CD4-positive, alpha-beta T cell (primary cell): ENCODE results near the gene FEV. TPM values are rescaled to one million over a fixed set of nuclear protein-coding genes. Genes with fewer than 3 reads are reported as not detected.

Experiments used
- ATAC-seq: fragments of 200-7000 bp; cut with Tn5 transposase; one replicate; pipeline ENCODE4 v1.10.0; 2022; ENCODE audit warnings: mild to moderate bottlenecking; ENCODE audit not compliant: poor library complexity
- CTCF ChIA-PET: fragments of 350-600 bp; sonication (Branson Sonifier 250); formaldehyde crosslinking; loops from one replicate; lab custom pipeline; 2021; ENCODE audit warnings: antibody characterized with exemption, inconsistent platforms; lab: Charles Lee
- POLR2A ChIA-PET: fragments of 350-600 bp; sonication (Branson Sonifier 250); formaldehyde crosslinking; loops from one replicate; lab custom pipeline; 2021; ENCODE audit warnings: antibody characterized with exemption, inconsistent platforms; lab: Charles Lee
- DNase-seq, 14 experiments: peaks; one replicate each; pipeline ENCODE4 v3.0.0-alpha.2; 2013 to 2020; ENCODE audit warnings: mixed read lengths in 2 of 14
- H3K27ac ChIP-seq, 2 donors: one replicate each; pipeline versions ENCODE4 v1.5.1 to v1.7.0; 2013; ENCODE audit warnings: low read length in 2 of 2, low read depth in 1 of 2, mild to moderate bottlenecking in 1 of 2
- H3K27me3 ChIP-seq, 2 experiments: 1 replicate in 1 of 2; 2 replicates in 1 of 2; pipeline versions ENCODE4 v1.6.1 to v1.7.0; 2013; ENCODE audit warnings: low read length in 2 of 2, control low read depth in 1 of 2, mild to moderate bottlenecking in 1 of 2, moderate library complexity in 1 of 2; ENCODE audit not compliant: insufficient read depth in 2 of 2, control insufficient read depth in 1 of 2
- H3K36me3 ChIP-seq: one replicate; pipeline ENCODE4 v1.6.1; 2013; ENCODE audit warnings: low read length, control low read depth; ENCODE audit not compliant: insufficient read depth
- H3K4me1 ChIP-seq: one replicate; pipeline ENCODE4 v1.6.1; 2013; ENCODE audit warnings: low read length, control low read depth; ENCODE audit not compliant: insufficient read depth
- H3K4me3 ChIP-seq: one replicate; pipeline ENCODE4 v1.5.1; 2013; ENCODE audit warnings: mild to moderate bottlenecking, low read length, moderate library complexity
- H3K9me3 ChIP-seq, 2 experiments: 1 replicate in 1 of 2; 2 replicates in 1 of 2; pipeline versions ENCODE4 v1.6.1 to v1.7.0; 2013; ENCODE audit warnings: low read length in 2 of 2, mild to moderate bottlenecking in 2 of 2, control low read depth in 1 of 2, moderate library complexity in 1 of 2; ENCODE audit not compliant: control insufficient read depth in 1 of 2, insufficient read depth in 1 of 2
- H3K27ac Mint-ChIP-seq: one replicate; pipeline ENCODE4 v1.8.0; 2020; ENCODE audit warnings: mixed read lengths
- H3K27me3 Mint-ChIP-seq: one replicate; pipeline ENCODE4 v1.8.0; 2021; ENCODE audit warnings: mixed read lengths
- H3K36me3 Mint-ChIP-seq: one replicate; pipeline ENCODE4 v1.8.0; 2021; ENCODE audit warnings: low read depth, mixed read lengths
- H3K4me1 Mint-ChIP-seq: one replicate; pipeline ENCODE4 v1.8.0; 2021; ENCODE audit warnings: low read depth, mixed read lengths
- H3K4me3 Mint-ChIP-seq: one replicate; pipeline ENCODE4 v1.8.0; 2020; ENCODE audit warnings: mild to moderate bottlenecking, mixed read lengths
- H3K9me3 Mint-ChIP-seq: one replicate; pipeline ENCODE4 v1.8.0; 2020; ENCODE audit warnings: mixed read lengths
- intact Hi-C, 2 experiments: fragments of 100-400 bp; cut with DNase I in 1 of 2; cut with micrococcal nuclease in 1 of 2; formaldehyde crosslinking; loops; one replicate each; pipeline versions ENCODE4 v1.15.1 to v1.9.0; 2023 to 2025; cut with DNase I, micrococcal nuclease
- total RNA-seq, 174 experiments: library from RNA in 2 of 174; stranded (reverse) in 2 of 174; gene quantifications; one replicate each; pipeline ENCODE4 v1.2.3 and lab custom pipeline; 2021 to 2026
- TF ChIP-seq, protein P1 (sequence below): fragments of 200-600 bp; IDR thresholded peaks from one replicate; pipeline ENCODE4 v1.8.0; 2022; ENCODE audit warnings: antibody characterized with exemption, mild to moderate bottlenecking

FEV gene
- total RNA-seq, 2 experiments from 2014 or later = not detected

- Mint-ChIP-seq H3K27me3 (peaks cover 89% of the 10 kb centered on the region), H3K27ac (no peak overlapping the region), H3K9me3 (no peaks in the 10 kb centered on the region), H3K36me3 (no peaks in the 10 kb centered on the region), H3K4me3 (peak overlapping the region; percentile 86), H3K4me1 (peaks cover 41% of the 10 kb centered on the region)
- peak overlapping the region; percentile 33 for H3K4me3 ChIP-seq
- H3K4me1 ChIP-seq = peaks cover 54% of the 10 kb centered on the region
- POLR2A ChIA-PET = interaction anchor here (1.1 to 1.6 kb wide), 2 partner anchors 15 to 107 kb away, joined by 3 read pairs; no protein-coding TSS in a partner anchor
- intact Hi-C loops = loop anchor here (5.0 kb wide), 2 partner anchors 104 to 176 kb away; no protein-coding TSS in a partner anchor
- CTCF ChIA-PET = interaction anchor here (0.6 to 2.7 kb wide), 37 partner anchors 8 to 617 kb away, joined by 3 to 30 read pairs (median 4); partner anchors contain the start of genes CNPPD1, CRYBA2, STK11IP and TTLL4
- H3K9me3 ChIP-seq = peaks cover 0 to 19% of the 10 kb centered on the region in 2 experiments
- DNase-seq (no peak), ATAC-seq (no peak)
- peaks cover 47 to 85% of the 10 kb centered on the region in 2 experiments for H3K27me3 ChIP-seq
- H3K27ac ChIP-seq = no peak overlapping the region
- TF ChIP-seq, protein P1, sequence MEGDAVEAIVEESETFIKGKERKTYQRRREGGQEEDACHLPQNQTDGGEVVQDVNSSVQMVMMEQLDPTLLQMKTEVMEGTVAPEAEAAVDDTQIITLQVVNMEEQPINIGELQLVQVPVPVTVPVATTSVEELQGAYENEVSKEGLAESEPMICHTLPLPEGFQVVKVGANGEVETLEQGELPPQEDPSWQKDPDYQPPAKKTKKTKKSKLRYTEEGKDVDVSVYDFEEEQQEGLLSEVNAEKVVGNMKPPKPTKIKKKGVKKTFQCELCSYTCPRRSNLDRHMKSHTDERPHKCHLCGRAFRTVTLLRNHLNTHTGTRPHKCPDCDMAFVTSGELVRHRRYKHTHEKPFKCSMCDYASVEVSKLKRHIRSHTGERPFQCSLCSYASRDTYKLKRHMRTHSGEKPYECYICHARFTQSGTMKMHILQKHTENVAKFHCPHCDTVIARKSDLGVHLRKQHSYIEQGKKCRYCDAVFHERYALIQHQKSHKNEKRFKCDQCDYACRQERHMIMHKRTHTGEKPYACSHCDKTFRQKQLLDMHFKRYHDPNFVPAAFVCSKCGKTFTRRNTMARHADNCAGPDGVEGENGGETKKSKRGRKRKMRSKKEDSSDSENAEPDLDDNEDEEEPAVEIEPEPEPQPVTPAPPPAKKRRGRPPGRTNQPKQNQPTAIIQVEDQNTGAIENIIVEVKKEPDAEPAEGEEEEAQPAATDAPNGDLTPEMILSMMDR = no peak
- no peaks in the 10 kb centered on the region for H3K36me3 ChIP-seq
Observed at GRCh38 chr2:218980735-218981389, 4.1 kb downstream of the FEV start.

- Histone ChIP-seq H3K27ac (no peak overlapping the region), H3K9me3 (peaks cover 0 to 19% of the 10 kb centered on the region in 2 experiments), H3K27me3 (peaks cover 48 to 80% of the 10 kb centered on the region in 2 experiments), H3K4me1 (peaks cover 51% of the 10 kb centered on the region), H3K4me3 (peak overlapping the region; percentile 25), H3K36me3 (no peaks in the 10 kb centered on the region)
- CTCF ChIA-PET = interaction anchor here (0.5 to 2.7 kb wide), 38 partner anchors 9 to 618 kb away, joined by 3 to 30 read pairs (median 4); partner anchors contain the start of genes CNPPD1, CRYBA2, STK11IP and TTLL4
- intact Hi-C loops = loop anchor here (5.0 kb wide), 3 partner anchors 103 to 177 kb away; partner anchors contain the start of gene WNT6 (in 1 of the 2)
- Mint-ChIP-seq H3K4me3 (peak overlapping the region; percentile 83), H3K4me1 (peaks cover 39% of the 10 kb centered on the region), H3K36me3 (no peaks in the 10 kb centered on the region), H3K27me3 (peaks cover 90% of the 10 kb centered on the region), H3K27ac (no peak overlapping the region), H3K9me3 (no peaks in the 10 kb centered on the region)
- TF ChIP-seq, protein P1 = peak; percentile 89
- ATAC-seq (peak; percentile 88), DNase-seq (peak; percentile 71 to 90 (median 79))
- POLR2A ChIA-PET = interaction anchor here (1.1 kb wide), 1 partner anchor 106 kb away, joined by 3 read pairs; no protein-coding TSS in a partner anchor
Observed at GRCh38 chr2:218979846-218980734, 4.9 kb downstream of the FEV start.

GRCh38 chr2:218975060-218975777 lies 9.8 kb downstream of the FEV start:
- intact Hi-C loops = loop anchor here in 1 of 2 experiments (5.0 kb wide), 1 partner anchor 118 kb away; the partner anchor contains the start of gene WNT6
- H3K9me3 ChIP-seq = peaks cover 1 to 4% of the 10 kb centered on the region in 2 experiments
- Mint-ChIP-seq H3K27ac (no peak overlapping the region), H3K4me3 (no peak overlapping the region), H3K9me3 (no peaks in the 10 kb centered on the region), H3K27me3 (peaks cover 86% of the 10 kb centered on the region), H3K36me3 (no peaks in the 10 kb centered on the region), H3K4me1 (peaks cover 7% of the 10 kb centered on the region)
- H3K36me3 ChIP-seq = no peaks in the 10 kb centered on the region
- peaks cover 24 to 71% of the 10 kb centered on the region in 2 experiments for H3K27me3 ChIP-seq
- no peak for ATAC-seq
- POLR2A ChIA-PET = no interaction called here
- DNase-seq = no peak
- no peak overlapping the region for H3K4me3 ChIP-seq
- peaks cover 8% of the 10 kb centered on the region for H3K4me1 ChIP-seq
- TF ChIP-seq, protein P1 = no peak
- CTCF ChIA-PET = no interaction called here
- H3K27ac ChIP-seq = no peak overlapping the region
